ENCODE results near the gene CREB3L1. TPM values are rescaled to one million over a fixed set of nuclear protein-coding genes. Genes with fewer than 3 reads are reported as not detected.
A peak's percentile ranks its signal among the peaks of the same experiment; 100 is the strongest.

The CREB3L1 gene
- total RNA-seq, 2 donors from 2014 or later, result 8.8 to 9.9 TPM

- Histone ChIP-seq H3K36me3 (ENCODE audit: control insufficient read depth, insufficient read depth, low read length) (no peaks in the 10 kb centered on the region), H3K27me3 (ENCODE audit: control insufficient read depth, insufficient read depth, low read length, poor library complexity, severe bottlenecking) (no peaks in the 10 kb centered on the region), H3K9ac (ENCODE audit: extremely low read depth, low read length, poor library complexity, severe bottlenecking) (peak overlapping the region; percentile 18), H3K9me3 (ENCODE audit: control insufficient read depth, low read length) (no peaks in the 10 kb centered on the region), H3K4me3 (ENCODE audit: low read length) (peak overlapping the region; percentile 72), H3K4me1 (ENCODE audit: control insufficient read depth, insufficient read depth, low read length) (peaks cover 10% of the 10 kb centered on the region), H3K27ac (ENCODE audit: low read depth, low read length) (no peak overlapping the region)
- H3K9me3 Mint-ChIP-seq, result no peaks in the 10 kb centered on the region
- peaks cover 40% of the 10 kb centered on the region for H3K4me1 Mint-ChIP-seq
- H3K27me3 Mint-ChIP-seq (ENCODE audit: insufficient read depth), result peaks cover 9% of the 10 kb centered on the region
- WGBS, 2 experiments (ENCODE audit: insufficient coverage in 1 of 2, insufficient read length in 1 of 2), result 17 to 23% methylated on average over 2 to 7 of the region's 7 CpGs
- peak; percentile 70 for DNase-seq
- peaks cover 2% of the 10 kb centered on the region for H3K36me3 Mint-ChIP-seq (ENCODE audit: low read depth)
- TF ChIP-seq CTCF (conservative IDR thresholded peaks at IDR 0.05), result no peak
- peak overlapping the region; percentile 42 for H3K4me3 Mint-ChIP-seq
- peak overlapping the region; percentile 78 for H3K27ac Mint-ChIP-seq
These were observed 3.9 kb downstream of the CREB3L1 start for GRCh38 chr11:46281371-46281831.

- Mint-ChIP-seq H3K36me3 (ENCODE audit: low read depth) (peaks cover 2% of the 10 kb centered on the region), H3K27me3 (ENCODE audit: insufficient read depth) (peaks cover 3% of the 10 kb centered on the region), H3K4me3 (no peak overlapping the region), H3K27ac (no peak overlapping the region), H3K9me3 (no peaks in the 10 kb centered on the region), H3K4me1 (peaks cover 31% of the 10 kb centered on the region)
- Histone ChIP-seq H3K27ac (ENCODE audit: low read depth, low read length) (no peak overlapping the region), H3K9me3 (ENCODE audit: control insufficient read depth, low read length) (no peaks in the 10 kb centered on the region), H3K36me3 (ENCODE audit: control insufficient read depth, insufficient read depth, low read length) (no peaks in the 10 kb centered on the region), H3K27me3 (ENCODE audit: control insufficient read depth, insufficient read depth, low read length, poor library complexity, severe bottlenecking) (no peaks in the 10 kb centered on the region), H3K4me3 (ENCODE audit: low read length) (no peak overlapping the region), H3K9ac (ENCODE audit: extremely low read depth, low read length, poor library complexity, severe bottlenecking) (no peak overlapping the region), H3K4me1 (ENCODE audit: control insufficient read depth, insufficient read depth, low read length) (peaks cover 8% of the 10 kb centered on the region)
- DNase-seq, result no peak
- 90% methylated on average over 3 of the region's 3 CpGs; no CpG with 5 or more reads in 1 of the 2 experiments for WGBS, 2 experiments (ENCODE audit: insufficient coverage in 1 of 2, insufficient read length in 1 of 2)
- no peak for TF ChIP-seq CTCF (conservative IDR thresholded peaks at IDR 0.05)
These were observed 7.7 kb downstream of the CREB3L1 start for GRCh38 chr11:46285173-46285572.

- H3K9me3 Mint-ChIP-seq, result no peaks in the 10 kb centered on the region
- DNase-seq, result no peak
- H3K36me3 ChIP-seq (ENCODE audit: control insufficient read depth, insufficient read depth, low read length), result no peaks in the 10 kb centered on the region
- peaks cover 12% of the 10 kb centered on the region for H3K4me1 ChIP-seq (ENCODE audit: control insufficient read depth, insufficient read depth, low read length)
- H3K27me3 Mint-ChIP-seq (ENCODE audit: insufficient read depth), result peaks cover 3% of the 10 kb centered on the region
- no peak overlapping the region for H3K4me3 ChIP-seq (ENCODE audit: low read length)
- H3K4me3 Mint-ChIP-seq, result no peak overlapping the region
- H3K27me3 ChIP-seq (ENCODE audit: control insufficient read depth, insufficient read depth, low read length, poor library complexity, severe bottlenecking), result no peaks in the 10 kb centered on the region
- no peak overlapping the region for H3K27ac Mint-ChIP-seq
- no peak for TF ChIP-seq CTCF (conservative IDR thresholded peaks at IDR 0.05)
- H3K9ac ChIP-seq (ENCODE audit: extremely low read depth, low read length, poor library complexity, severe bottlenecking), result no peak overlapping the region
- peaks cover 2% of the 10 kb centered on the region for H3K36me3 Mint-ChIP-seq (ENCODE audit: low read depth)
- WGBS, 2 experiments (ENCODE audit: insufficient coverage in 1 of 2, insufficient read length in 1 of 2), result 84 to 97% methylated on average over 11 of the region's 11 CpGs
- H3K27ac ChIP-seq (ENCODE audit: low read depth, low read length), result no peak overlapping the region
- H3K9me3 ChIP-seq (ENCODE audit: control insufficient read depth, low read length), result no peaks in the 10 kb centered on the region
- peaks cover 32% of the 10 kb centered on the region for H3K4me1 Mint-ChIP-seq
These were observed 8.2 kb downstream of the CREB3L1 start for GRCh38 chr11:46285594-46286033.

Data from endodermal cell (in vitro differentiated cells).